Superior temporal gyrus (tissue), 1 donor: ENCODE results near the gene WBP2.

Experiments
- DNase-seq: peaks from one replicate; pipeline ENCODE4 v3.0.0-alpha.2; 2016; ENCODE audit errors: extremely low spot score

Gene WBP2

DNA sequence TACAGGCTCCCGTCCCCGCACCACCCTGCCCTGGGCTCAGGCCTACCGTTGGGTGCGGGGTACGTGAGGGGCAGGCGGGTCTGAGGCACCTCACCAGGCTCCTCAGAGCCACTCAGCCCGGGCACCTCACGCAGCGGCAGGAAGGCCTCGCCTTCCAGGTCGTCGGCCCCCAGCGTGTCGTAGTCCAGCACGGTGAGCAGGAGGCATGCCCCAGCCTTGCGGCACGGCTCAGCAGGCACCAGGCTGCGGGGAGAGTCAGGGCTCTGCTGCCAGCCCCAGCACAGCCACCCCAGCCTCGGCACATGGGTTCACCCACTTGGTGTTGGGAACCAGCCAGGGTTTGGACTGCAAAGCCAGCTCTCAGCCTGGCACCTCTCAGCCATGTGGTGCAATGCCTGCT, 26.4 kb downstream of the WBP2 start:
- DNase-seq, result no peak

DNA sequence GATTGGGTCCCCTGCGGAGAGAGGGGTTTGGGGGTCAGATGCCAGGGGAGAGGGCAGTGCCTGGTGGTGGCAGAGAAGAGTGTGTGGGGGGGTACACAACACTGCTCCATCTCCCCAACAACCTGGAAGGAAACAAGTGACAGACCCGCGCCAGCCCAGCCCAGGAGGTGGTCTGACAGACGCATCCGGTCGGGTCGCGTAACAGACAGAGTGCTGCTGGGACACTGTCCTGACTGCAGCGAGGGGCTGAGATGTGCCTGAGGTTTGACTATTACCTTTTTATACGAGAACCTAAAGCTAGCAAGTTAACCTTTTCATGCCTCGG, 27.1 kb downstream of the WBP2 start:
- no peak for DNase-seq

DNA sequence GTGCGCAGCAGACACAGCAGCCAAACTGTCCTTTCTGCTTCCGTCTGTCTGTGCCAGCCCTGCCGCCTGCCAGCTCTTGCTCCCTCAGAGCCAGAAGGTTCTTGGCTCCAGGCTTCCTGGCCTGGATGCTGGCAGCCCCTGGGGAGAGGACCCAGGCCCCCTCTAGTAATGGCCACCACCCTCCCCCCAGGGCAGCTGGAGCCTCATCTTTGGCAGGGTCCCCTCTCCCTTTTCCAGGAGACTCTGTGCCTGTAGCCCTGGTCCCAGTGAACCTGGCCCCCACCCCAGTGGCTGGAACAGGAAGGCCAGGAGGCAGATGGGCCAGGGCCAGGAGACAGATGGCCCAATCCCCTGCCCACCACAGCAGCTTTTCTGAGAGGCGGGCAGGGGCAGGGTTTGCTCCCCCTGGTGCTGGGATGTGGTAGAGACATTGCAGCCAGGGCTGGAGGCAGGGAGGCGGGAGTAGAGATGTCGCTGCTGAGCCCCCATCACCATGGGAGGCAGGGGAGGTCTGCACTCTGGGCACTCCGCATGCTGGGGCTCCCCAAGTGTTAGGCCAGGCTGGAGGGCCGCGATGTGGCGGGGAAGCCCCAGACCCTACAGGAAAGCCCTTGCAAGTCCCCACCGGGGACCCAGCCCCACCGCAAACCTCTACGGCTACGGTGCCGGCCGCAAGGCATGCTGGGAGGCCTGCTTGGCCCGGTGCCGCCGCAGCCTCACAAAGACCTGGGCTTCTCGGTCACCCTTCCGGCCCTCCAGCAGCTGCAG, 27.6 kb downstream of the WBP2 start:
- DNase-seq, result peak; percentile 43

DNA sequence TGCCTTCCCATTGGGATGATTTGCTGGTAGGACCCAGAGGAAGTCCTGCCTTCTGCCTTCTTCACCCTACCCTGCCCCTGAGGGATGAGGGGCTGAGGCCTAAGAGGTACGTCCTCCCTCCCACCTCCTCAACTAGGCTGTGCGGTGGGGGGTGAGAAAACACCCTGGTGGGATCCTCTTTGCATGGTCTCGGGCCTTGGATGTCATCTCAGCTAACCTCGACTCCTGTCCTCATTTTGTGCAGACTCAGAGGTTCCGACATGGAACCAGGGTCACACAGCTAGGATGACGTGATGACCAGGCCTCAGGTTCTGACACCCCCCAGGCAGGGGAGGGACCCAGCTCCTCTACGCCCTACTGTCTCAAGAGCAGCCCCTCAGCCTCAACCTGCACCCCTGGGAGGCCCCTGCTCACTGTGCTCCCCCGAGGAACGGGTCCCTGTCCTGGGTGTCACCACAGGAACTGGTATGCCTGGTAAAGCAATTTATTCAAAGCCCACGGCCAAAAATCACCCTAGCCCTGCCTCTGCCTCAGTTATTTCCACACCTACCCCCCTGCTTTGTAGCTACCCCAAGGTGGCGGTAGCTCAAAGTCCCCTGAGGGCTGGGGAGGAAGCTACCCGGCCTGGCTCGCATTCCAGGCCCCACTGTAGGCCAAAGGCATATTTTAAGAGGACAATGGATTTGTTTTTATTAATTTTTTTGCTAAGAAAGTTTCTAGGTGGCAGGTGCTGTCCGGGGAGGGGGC, 28.4 kb downstream of the WBP2 start:
- no peak for DNase-seq

DNA sequence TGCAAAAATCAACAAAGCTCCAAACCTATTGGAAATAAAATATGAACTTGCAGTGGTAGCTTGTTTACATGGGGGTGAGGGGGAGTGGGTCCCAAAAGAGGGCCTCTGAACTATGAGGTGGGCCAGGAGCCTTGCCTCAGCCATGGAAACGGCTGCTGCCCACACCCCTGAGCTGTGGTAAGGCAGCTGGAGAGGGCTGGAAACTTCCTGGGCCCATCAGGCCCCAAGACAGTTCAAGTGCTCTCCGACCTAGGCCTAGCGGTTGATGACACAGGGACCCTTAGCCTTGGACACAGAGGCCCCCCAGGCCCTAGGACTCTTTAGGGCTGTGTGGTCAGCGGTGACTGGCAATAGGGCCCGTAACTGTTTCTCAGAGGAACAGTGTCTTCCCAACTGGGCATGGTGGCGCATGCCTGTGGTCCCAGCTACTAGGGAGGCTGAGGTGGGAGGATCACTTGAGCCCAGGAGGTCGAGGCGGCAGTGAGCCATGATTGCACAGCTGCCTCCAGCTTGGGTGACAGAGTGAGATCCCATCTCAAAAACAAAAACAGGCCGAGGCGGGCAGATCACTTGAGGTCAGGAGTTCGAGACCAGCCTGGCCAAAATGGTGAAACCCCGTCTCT, 29.3 kb downstream of the WBP2 start:
- DNase-seq, result no peak

DNA sequence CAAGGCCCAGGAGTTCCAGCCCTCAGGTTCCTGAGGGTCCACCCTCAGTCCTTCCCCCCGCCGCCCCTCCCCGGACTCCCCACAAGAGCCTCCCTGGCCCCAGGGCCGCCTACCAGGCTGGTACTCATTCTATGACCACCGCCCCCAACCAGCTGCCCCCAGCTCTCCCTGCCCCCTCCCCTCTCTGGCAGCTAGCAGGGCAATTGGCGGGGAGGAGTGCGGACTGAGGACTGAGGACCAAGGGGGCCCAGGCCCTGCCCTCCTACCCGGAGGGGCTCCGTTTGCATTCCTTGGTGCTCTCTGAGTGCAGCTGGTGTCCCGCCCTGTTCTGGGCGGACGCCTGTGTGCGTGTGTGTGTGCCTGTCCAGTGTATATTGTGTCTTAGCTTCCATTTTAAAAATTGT, 30.0 kb downstream of the WBP2 start:
- no peak for DNase-seq

DNA sequence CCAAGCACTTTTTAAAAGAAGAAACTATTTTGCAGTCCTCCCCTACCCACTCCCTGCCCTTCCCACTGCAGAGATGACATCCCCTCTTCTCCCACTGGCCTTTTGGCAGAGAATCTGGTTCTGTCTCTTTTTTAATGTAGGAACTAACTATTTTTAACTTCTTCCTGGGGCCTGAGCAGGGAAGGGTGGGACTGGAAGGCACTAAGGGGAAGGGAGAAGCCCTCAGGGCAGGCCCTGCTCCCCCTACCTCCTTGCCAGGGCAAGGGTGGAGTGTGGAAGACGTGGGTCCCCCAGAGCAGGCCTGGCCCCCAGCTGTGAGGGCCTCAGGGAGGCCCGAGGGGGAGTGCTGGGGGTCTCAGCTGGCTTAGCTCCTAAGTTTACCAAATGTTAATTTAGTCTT, 30.5 kb downstream of the WBP2 start:
- no peak for DNase-seq

DNA sequence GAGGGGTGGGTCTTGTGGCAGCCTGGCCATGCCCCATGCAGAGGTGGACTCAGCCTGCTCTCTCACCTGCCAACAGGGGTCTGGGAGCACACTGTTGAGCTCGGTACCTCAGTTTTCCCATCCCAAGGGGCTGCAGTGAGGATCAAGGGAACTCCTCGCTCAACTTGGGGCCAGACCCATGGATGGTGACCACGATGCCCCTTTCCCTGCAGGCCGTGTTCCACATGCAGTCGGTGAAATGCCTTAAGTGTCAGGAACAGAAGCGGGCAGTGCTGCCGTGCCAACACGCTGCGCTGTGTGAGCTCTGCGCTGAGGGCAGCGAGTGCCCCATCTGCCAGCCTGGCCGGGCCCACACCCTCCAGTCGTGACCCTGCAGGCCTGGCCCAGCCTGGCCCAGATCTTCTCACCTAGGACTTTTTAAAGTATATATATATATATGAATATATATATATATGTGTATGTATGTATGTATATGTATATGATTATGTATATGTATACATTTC, 31.0 kb downstream of the WBP2 start:
- DNase-seq, result no peak

DNA sequence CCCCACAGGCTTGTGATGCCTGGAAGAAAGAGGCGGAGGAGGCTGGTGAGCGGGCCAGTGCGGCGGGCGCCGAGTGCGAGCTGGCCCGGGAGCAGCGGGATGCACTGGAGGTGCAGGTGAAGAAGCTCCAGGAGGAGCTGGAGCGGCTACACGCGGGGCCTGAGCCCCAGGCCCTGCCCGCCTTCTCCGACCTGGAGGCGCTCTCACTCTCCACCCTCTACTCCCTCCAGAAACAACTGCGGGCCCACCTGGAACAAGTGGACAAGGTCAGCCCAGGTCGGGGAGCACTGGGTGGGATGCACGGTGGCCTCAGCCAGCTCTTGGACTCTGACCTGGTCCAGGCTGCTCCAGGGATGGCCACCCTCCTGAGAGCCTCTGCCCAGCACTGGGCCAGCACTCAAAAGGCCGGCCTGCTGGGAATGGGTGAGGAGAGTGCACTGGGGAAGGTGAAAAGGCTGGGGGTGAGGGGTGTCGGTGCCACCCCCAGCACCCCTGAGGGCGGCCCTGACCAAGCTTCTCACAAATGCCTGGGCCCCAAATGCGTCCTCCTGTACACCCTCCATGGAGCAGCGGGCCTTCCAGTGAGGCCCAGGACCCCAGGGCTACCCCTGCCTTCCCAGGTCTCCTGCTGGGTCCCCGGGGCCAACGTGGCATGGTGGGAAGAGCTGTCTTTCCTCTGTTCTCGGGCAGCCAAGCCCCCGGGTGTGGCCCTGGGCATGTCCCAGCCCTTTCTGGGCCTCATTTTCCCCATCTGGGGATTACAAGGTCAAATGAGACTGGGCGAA, 31.7 kb downstream of the WBP2 start:
- no peak for DNase-seq

DNA sequence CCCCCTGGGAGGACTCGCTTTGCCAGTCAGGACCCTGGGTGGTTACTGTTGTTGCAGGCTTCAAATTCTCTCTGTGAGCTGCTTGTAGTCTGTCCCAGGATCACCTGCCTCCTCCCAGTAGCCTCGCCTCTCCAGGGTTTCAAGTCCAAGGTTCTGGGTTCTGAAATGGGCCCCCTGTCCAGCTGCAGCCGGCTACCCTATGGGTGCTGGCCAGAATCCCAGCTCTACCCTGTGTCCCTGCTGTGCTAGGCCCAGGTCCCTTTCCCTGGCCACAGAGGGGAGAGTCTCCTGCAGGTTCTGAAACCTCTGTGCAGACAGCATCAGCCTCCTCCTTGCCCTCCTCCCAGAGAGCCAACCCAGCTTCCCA, 32.4 kb downstream of the WBP2 start:
- DNase-seq, result no peak

DNA sequence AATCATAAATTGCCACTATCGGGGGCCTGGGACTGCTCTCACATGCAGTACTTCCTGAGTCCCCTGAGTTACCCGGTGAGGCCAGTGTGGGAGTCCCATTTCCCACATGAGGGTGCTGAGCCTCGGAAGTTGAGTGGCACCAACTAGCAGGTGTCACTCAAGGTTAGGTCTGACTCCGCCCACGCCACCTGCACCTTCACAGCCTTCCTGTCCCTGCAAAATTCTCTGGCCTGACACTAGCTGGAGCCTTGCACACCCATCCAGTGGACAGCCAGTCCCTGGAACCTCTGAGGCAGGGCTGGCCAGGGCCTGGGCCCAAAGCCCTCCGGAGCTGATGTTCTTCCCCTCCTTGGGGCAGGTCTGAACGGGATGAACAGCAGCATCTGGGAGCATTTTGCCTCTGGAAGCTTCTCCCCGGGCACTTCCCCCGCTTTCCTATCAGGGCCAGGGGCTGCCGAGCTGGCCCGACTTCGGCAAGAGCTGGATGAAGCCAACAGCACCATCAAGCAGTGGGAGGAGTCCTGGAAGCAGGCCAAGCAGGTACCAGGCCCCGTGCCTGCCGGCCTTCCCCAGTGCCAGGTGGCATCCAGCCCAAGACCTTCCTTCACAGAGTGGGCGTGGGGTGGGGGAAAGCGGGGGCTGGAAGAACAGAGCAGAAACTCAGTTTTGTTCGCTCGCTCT, 32.9 kb downstream of the WBP2 start:
- no peak for DNase-seq

DNA sequence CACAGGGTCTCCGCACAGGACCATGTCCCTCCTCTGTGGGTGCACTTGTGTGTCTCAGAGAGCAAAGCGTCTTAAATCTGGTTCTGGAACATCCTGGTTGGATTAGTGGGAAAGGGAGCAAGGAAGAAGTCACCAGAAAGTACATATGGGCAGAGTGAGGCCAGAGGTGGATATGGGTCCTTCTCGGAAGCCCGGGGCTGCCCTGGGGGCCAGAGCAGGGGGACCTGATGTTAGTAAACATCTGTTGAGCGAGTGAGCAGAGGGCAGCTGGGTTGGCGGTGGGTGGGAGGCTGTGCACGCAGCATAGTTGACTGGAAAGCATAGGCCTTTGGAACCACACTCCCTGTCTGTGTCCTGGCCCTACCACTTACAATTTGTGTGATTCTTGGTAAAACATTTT, 33.6 kb downstream of the WBP2 start:
- no peak for DNase-seq

DNA sequence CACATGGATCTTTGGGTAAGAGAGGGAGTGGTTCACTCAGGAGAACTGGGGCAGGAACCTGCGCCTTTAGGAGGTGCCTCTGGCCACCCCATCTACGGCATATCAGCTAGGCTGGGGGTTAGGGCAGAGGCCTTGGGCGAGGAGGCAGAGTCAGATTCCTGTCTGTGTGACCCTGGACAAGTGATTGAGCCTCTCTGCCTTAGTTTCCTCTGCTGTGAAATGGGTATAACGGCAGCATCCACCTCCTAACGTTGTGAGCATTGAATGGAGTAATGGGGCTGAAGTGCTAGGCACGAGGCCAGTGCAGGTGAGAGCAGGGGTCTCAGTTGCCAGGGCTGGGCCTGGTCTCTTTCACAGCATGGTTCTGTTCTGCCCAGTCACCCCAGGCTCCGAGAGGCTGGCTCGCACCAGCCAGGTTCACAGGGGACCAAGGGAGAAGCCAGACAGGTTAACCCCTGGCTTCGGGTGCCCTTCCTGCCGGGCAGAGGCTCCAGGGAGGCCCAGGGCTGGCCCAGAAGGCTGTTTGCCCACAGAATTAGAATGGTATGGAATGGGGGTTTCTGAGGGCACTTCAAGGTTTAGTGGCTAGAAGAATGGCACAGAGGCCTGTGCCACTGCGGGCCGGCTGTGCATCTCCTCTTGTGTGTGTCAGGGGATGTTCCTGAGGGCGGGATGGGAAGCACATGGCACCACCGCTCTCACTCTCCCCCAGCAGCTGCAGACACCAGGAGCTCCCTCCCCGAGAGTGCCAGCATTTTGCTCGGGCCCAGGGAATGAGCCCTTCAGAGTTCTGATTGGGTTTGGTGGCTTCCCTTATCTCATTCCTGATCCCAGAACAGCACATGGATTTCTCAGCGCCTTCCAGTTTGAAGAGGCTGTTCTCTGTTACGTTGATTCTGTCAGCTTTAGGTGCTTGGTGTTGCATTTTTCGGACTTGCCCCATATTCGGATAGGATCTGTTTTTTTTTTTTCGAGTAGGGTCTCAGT, 34.7 kb downstream of the WBP2 start:
- no peak for DNase-seq

DNA sequence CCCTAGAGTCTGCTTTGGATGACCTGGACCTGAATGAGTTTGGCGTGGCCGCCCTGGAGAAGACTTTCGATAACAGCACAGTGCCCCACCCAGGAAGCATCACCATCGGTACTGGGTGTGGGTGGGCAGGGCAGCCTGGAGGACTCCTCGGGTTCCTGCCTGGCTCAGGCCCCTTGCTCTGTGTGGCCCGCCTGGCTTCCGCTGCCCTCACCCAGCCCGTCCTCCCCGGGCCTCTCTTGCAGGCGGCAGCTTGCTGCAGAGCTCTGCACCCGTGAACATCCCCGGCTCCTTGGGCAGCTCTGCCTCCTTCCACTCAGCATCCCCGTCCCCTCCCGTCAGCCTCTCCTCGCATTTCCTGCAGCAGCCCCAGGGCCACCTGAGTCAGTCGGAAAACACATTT, 35.5 kb downstream of the WBP2 start:
- no peak for DNase-seq

DNA sequence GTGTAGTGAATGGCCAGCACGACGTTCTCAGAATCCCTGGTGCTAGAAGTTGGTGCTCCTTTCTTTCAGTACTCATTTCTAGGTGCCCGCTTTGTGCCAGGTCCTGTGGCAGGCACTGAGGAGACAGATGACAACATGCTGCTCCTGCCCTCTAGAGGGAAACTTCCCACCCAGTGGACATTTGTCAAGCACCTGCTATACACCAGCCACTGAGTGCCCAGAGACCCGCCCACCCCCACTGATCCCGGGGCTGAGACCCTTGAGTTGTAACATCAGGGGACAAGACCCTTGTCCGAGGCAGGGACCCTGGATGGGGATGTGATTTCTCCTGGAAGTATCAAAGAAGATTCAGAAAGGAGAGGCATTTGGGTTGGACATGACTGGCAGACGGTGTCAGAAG, 36.0 kb downstream of the WBP2 start:
- no peak for DNase-seq

DNA sequence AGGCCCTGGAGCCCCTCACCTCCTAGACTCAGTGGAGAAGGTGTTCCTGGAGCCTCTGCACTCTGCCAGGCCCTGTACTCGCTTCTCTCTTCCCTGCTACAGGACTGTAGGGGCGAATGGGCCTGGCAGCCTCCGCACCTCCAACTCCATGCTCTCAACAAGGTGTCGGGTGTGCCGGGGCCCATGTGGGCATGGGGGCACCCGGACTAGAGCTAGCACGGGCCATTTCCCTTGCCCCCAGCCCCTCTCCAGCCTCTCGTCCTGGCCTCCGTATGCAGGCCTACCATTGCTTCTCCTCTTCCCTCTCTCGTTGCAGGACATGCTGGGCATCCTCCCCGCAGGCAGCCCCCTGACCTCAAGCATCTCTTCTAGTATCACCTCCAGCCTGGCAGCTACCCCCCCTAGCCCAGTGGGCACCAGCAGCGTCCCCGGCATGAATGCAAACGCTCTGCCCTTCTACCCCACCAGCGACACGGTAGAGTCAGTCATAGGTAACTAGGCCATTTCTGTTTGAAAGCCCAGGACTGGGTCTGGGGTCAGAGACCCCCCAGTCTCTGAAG, 36.7 kb downstream of the WBP2 start:
- DNase-seq, result no peak

DNA sequence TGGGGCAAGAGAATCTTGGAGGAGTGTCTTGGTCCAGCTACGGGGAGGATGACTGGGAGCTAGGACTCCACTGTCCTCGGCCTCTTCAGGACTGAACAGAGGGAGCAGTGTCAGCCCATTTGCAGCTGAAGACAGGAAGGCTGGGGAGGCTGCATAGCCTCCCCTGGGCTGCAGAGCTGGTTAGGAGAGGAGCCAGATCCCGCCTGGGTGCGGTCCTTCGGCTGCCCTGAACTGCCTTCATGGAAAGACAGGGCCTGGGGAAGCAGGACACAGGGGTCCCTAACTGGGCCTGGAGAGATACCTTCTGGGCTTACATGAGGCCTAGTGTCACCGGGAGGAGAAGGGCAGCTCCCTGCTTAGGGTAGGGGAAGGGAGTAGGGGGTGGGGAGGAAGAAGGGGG, 37.6 kb downstream of the WBP2 start:
- DNase-seq, result no peak

DNA sequence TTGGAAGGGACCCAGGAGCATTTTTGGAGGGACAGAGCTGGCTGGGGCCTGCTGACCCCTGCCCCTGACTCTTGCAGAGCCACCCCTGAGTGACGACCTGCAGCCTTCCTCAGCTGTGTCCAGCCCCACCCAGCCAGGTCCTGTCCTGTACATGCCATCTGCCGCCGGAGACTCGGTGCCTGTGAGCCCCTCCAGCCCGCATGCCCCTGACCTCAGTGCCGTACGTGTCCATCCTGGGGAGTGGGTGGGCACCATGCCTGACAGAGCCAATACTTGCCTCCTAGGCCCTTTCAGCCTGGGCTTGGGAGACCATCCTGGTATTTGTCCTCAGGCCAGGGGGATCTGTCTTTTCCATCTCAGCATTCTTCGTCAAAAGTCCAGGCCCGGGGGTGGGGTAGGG, 38.4 kb downstream of the WBP2 start:
- DNase-seq, result no peak

DNA sequence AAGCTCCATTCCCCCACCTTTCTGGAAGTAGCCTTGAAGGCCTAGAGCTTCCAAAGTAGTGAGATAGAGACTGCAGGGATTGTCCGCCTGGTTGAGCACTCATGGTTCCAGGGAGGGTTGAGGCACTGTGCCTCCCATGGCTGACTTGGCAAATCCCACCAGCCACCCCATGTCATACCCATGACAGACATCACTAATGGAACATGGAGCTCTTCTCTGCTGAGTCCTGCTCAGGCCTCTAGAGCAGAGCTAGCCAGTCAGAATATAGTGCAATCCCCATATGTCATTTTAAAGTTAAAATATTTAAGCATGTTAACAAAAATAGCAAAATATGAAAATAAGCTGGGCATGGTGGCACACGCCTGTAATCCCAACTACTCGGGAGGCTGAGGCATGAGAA, 39.7 kb downstream of the WBP2 start:
- DNase-seq, result no peak

DNA sequence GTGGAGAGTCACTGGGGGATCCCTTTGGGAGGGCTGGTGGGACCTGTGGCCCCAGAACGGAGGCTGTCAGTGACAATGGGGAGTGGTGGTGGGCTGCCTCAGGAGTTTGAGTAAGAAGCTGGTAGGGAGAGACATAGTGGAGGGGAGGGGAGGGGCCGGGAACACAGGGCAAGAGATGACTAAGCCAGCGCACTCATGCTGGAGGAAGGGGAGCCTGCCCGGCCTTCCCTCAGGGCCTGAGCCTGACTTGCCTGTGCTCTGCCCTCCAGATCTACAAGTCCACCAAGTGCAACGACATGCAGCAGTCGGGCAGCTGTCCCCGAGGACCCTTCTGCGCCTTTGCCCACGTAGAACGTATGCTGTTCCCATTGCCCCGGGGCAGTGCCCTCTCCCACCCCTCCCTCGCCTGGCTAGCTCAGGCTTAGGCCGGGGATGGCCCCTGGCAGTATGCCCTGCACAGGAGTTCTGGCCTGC, 40.2 kb downstream of the WBP2 start:
- DNase-seq, result no peak
